ENCODE data around the gene ATRAID. TPM values are rescaled to one million over a fixed set of nuclear protein-coding genes. Genes with fewer than 3 reads are reported as not detected.

ATRAID gene
- polyA plus RNA-seq, 3 donors, result 120 to 298 (median 287) TPM

- WGBS (ENCODE audit: insufficient coverage), result 100% methylated on average over 1 of the region's 2 CpGs
- H3K9me3 Mint-ChIP-seq, result peaks cover 0 to 2% (median 0%) of the 10 kb centered on the region in 7 donors
- TF ChIP-seq CTCF (IDR thresholded peaks at IDR 0.05), result no peak
- Histone ChIP-seq H3K27me3 (ENCODE audit: control insufficient read depth in 2 of 2, insufficient read depth in 2 of 2, low read length in 2 of 2) (no peaks in the 10 kb centered on the region), H3K9ac (ENCODE audit: insufficient read depth, low read length, poor library complexity, severe bottlenecking) (no peak overlapping the region), H3K36me3 (replicated peaks in 1 of 2; ENCODE audit: control insufficient read depth in 1 of 2, insufficient read depth in 2 of 2, low read length in 2 of 2) (peaks cover 34 to 40% of the 10 kb centered on the region in 2 donors), H4K20me1 (ENCODE audit: insufficient read depth, low read length) (no peaks in the 10 kb centered on the region), H2AFZ (ENCODE audit: insufficient read depth, low read depth, low read length, poor library complexity, severe bottlenecking) (no peak overlapping the region), H3K4me2 (replicated peaks; ENCODE audit: extremely low read depth, low read length, poor library complexity, severe bottlenecking) (no peak overlapping the region), H3K27ac (ENCODE audit: low read depth in 1 of 2, low read length in 2 of 2) (no peak overlapping the region), H3K4me3 (replicated peaks in 1 of 3; ENCODE audit: low read depth in 2 of 3, low read length in 3 of 3) (no peak overlapping the region), H3K79me2 (ENCODE audit: insufficient read depth, low read length) (no peaks in the 10 kb centered on the region), H3K9me3 (replicated peaks in 1 of 2; ENCODE audit: control insufficient read depth in 1 of 2, insufficient read depth in 1 of 2, low read length in 2 of 2) (no peaks in the 10 kb centered on the region), H3K4me1 (ENCODE audit: control insufficient read depth in 1 of 2, insufficient read depth in 2 of 2, low read length in 2 of 2) (no peaks in the 10 kb centered on the region)
- H3K4me3 Mint-ChIP-seq, result no peak overlapping the region
- peaks cover 29 to 30% of the 10 kb centered on the region in 2 donors for H3K36me3 Mint-ChIP-seq
- no peaks in the 10 kb centered on the region for H3K4me1 Mint-ChIP-seq
- intact Hi-C loops (cut with micrococcal nuclease), result no loop called here
- DNase-seq, result no peak
- peak overlapping the region in 3 of 7 donors; percentile 22 to 59 (median 44) for H3K27ac Mint-ChIP-seq
- H3K27me3 Mint-ChIP-seq (ENCODE audit: low read depth in 3 of 3), result peaks cover 0 to 3% (median 0%) of the 10 kb centered on the region in 3 donors
Observed at GRCh38 chr2:27199241-27199640, 12.6 kb upstream of the ATRAID start.

GRCh38 chr2:27201675-27202074 is 10.2 kb upstream of the ATRAID start:
- H3K4me1 ChIP-seq (ENCODE audit: control insufficient read depth in 1 of 2, insufficient read depth in 2 of 2, low read length in 2 of 2), result no peaks in the 10 kb centered on the region
- no peak for TF ChIP-seq CTCF (IDR thresholded peaks at IDR 0.05)
- H3K27ac ChIP-seq (ENCODE audit: low read depth in 1 of 2, low read length in 2 of 2), result no peak overlapping the region
- Mint-ChIP-seq H3K36me3 (peaks cover 52 to 53% of the 10 kb centered on the region in 2 donors), H3K4me1 (no peaks in the 10 kb centered on the region), H3K9me3 (no peaks in the 10 kb centered on the region), H3K27ac (no peak overlapping the region), H3K4me3 (no peak overlapping the region), H3K27me3 (ENCODE audit: low read depth in 3 of 3) (peaks cover 0 to 3% (median 0%) of the 10 kb centered on the region in 3 donors)
- 93% methylated on average over 6 of the region's 7 CpGs for WGBS (ENCODE audit: insufficient coverage)
- H3K9ac ChIP-seq (ENCODE audit: insufficient read depth, low read length, poor library complexity, severe bottlenecking), result no peak overlapping the region
- H3K4me3 ChIP-seq (replicated peaks in 1 of 3; ENCODE audit: low read depth in 2 of 3, low read length in 3 of 3), result no peak overlapping the region
- H4K20me1 ChIP-seq (ENCODE audit: insufficient read depth, low read length), result no peaks in the 10 kb centered on the region
- H3K4me2 ChIP-seq (replicated peaks; ENCODE audit: extremely low read depth, low read length, poor library complexity, severe bottlenecking), result no peak overlapping the region
- peaks cover 58 to 65% of the 10 kb centered on the region in 2 donors for H3K36me3 ChIP-seq (replicated peaks in 1 of 2; ENCODE audit: control insufficient read depth in 1 of 2, insufficient read depth in 2 of 2, low read length in 2 of 2)
- no peaks in the 10 kb centered on the region for H3K27me3 ChIP-seq (ENCODE audit: control insufficient read depth in 2 of 2, insufficient read depth in 2 of 2, low read length in 2 of 2)
- H3K79me2 ChIP-seq (ENCODE audit: insufficient read depth, low read length), result no peaks in the 10 kb centered on the region
- no peak overlapping the region for H2AFZ ChIP-seq (ENCODE audit: insufficient read depth, low read depth, low read length, poor library complexity, severe bottlenecking)
- intact Hi-C loops (cut with micrococcal nuclease), result no loop called here
- DNase-seq, result no peak
- H3K9me3 ChIP-seq (replicated peaks in 1 of 2; ENCODE audit: control insufficient read depth in 1 of 2, insufficient read depth in 1 of 2, low read length in 2 of 2), result no peaks in the 10 kb centered on the region
